GM12878 (cell line): Measurements from ENCODE around the gene NMNAT1. TPM values are rescaled to one million over a fixed set of nuclear protein-coding genes. Genes with fewer than 3 reads are reported as not detected.

Experiments
- BCL11A ChIP-seq: IDR thresholded peaks from 2 replicates; pipeline ENCODE4 v1.6.1; 2011; ENCODE audit warnings: low read depth, low read length
- BCLAF1 ChIP-seq: fragments of 450-650 bp; IDR thresholded peaks from 2 replicates; pipeline ENCODE4 v1.6.1; 2017; ENCODE audit warnings: antibody characterized with exemption, mild to moderate bottlenecking, moderate library complexity
- CBX3 ChIP-seq: fragments of 200-600 bp; sonication (generic); IDR thresholded peaks from 2 replicates; pipeline ENCODE4 v1.6.1; 2016; ENCODE audit warnings: low read depth, borderline replicate concordance
- CBX5 ChIP-seq: sonication (generic); IDR thresholded peaks from 2 replicates; pipeline ENCODE4 v1.6.1; 2016; ENCODE audit warnings: low read depth, moderate library complexity, mild to moderate bottlenecking, inconsistent platforms
- CEBPB ChIP-seq, 2 experiments: fragments of 150-350 bp in 1 of 2; IDR thresholded peaks; 2 replicates each; pipeline ENCODE4 v1.6.1; 2012 to 2014; ENCODE audit warnings: low read depth in 2 of 2, low read length in 2 of 2, borderline replicate concordance in 1 of 2, inconsistent platforms in 1 of 2
- IRF3 ChIP-seq: fragments of 450-650 bp; IDR thresholded peaks from 2 replicates; pipeline ENCODE4 v1.6.1; 2014; ENCODE audit warnings: mild to moderate bottlenecking
- MTA2 ChIP-seq: fragments of 450-650 bp; IDR thresholded peaks from 2 replicates; pipeline ENCODE4 v1.6.1; 2016; ENCODE audit warnings: low read depth, mild to moderate bottlenecking, moderate library complexity
- NR2C2 ChIP-seq: IDR thresholded peaks from 2 replicates; pipeline ENCODE4 v1.6.1; 2011; ENCODE audit warnings: borderline replicate concordance, low read depth; ENCODE audit not compliant: control insufficient read depth, insufficient read length
- NR2F1 ChIP-seq: fragments of 450-650 bp; conservative IDR thresholded peaks from 2 replicates; pipeline ENCODE4 v1.6.1; 2017; ENCODE audit warnings: mild to moderate bottlenecking
- NRF1 ChIP-seq: conservative IDR thresholded peaks from 2 replicates; pipeline ENCODE4 v1.6.1; 2011; ENCODE audit warnings: mild to moderate bottlenecking, low read depth, low read length, improper control_type of control experiment
- PKNOX1 ChIP-seq: fragments of 450-650 bp; IDR thresholded peaks from 2 replicates; pipeline ENCODE4 v1.6.1; 2016; ENCODE audit warnings: mild to moderate bottlenecking
- RAD21 ChIP-seq: IDR thresholded peaks from 2 replicates; pipeline ENCODE4 v1.6.1; 2011; ENCODE audit warnings: mild to moderate bottlenecking, low read depth, low read length, moderate library complexity; ENCODE audit not compliant: insufficient read depth
- RB1 ChIP-seq: fragments of 450-650 bp; formaldehyde crosslinking; IDR thresholded peaks from 2 replicates; pipeline ENCODE4 v1.6.1; 2017; ENCODE audit warnings: mild to moderate bottlenecking, borderline replicate concordance
- RELB ChIP-seq: fragments of 450-650 bp; IDR thresholded peaks from 2 replicates; pipeline ENCODE4 v1.6.1; 2017; ENCODE audit warnings: low read depth, mild to moderate bottlenecking, moderate library complexity
- SMAD1 ChIP-seq: fragments of 450-650 bp; IDR thresholded peaks from 2 replicates; pipeline ENCODE4 v1.6.1; 2018; ENCODE audit warnings: mild to moderate bottlenecking, low read depth; ENCODE audit not compliant: partially characterized antibody
- SUZ12 ChIP-seq: fragments of 200-600 bp; sonication (generic); IDR thresholded peaks from one replicate; pipeline ENCODE4 v1.6.1; 2018; ENCODE audit warnings: antibody characterized with exemption, mild to moderate bottlenecking; ENCODE audit not compliant: unreplicated experiment
- TCF3 ChIP-seq: IDR thresholded peaks from 2 replicates; pipeline ENCODE4 v1.6.1; 2012; ENCODE audit warnings: low read depth, mild to moderate bottlenecking, low read length, borderline replicate concordance; ENCODE audit not compliant: insufficient read depth
- USF2 ChIP-seq: IDR thresholded peaks from 2 replicates; pipeline ENCODE4 v1.6.1; 2011; ENCODE audit warnings: low read depth, low read length, improper control_type of control experiment, borderline replicate concordance
- ZNF207 ChIP-seq: fragments of 450-650 bp; IDR thresholded peaks from 2 replicates; pipeline ENCODE4 v1.6.1; 2014; ENCODE audit warnings: antibody characterized with exemption, mild to moderate bottlenecking, borderline replicate concordance
- polyA plus RNA-seq, 11 experiments: library from polyadenylated mRNA; depleted of rRNA in 4 of 11; unstranded in 6 of 11; stranded (reverse) in 5 of 11; fragments of >200 nt; fragmentation: Nextera tagmentation in 4 of 11; fragmentation: Illumina TruSeq in 1 of 11; extraction: Ambion mirVana in 4 of 11; extraction: Trizol in 1 of 11; gene quantifications; 1 replicate in 1 of 11; 2 replicates in 10 of 11; pipeline versions ENCODE4 v1.2.1 to v1.2.3, GENCODE V29; 2011 to 2016; ENCODE audit warnings: inconsistent platforms in 2 of 11, missing spikeins in 2 of 11, low read depth in 1 of 11
- total RNA-seq, 4 experiments: library from RNA; depleted of rRNA in 3 of 4; stranded (reverse); fragments of >200 nt in 3 of 4; fragmentation: Illumina TruSeq in 1 of 4; extraction: Trizol in 1 of 4; gene quantifications; 2 replicates each; pipeline versions ENCODE4 v1.2.1 to v1.2.3, GENCODE V29; 2013 to 2021

The NMNAT1 gene
- total and polyA plus RNA-seq, 10 of the 15 experiments (the other 5 are each of a cell fraction or from before 2014, with no cell fraction given) = 7.2 to 16.7 (median 11.7) TPM

- no peak for TF ChIP-seq BCLAF1
- TF ChIP-seq USF2 = peak; percentile 85
- TF ChIP-seq RAD21 = peak; percentile 63
- TF ChIP-seq SUZ12 = no peak
- no peak for TF ChIP-seq NR2C2
- TF ChIP-seq BCL11A = no peak
- TF ChIP-seq NR2F1 = peak; percentile 58
- TF ChIP-seq NRF1 = peak; percentile 83
- 0 out of 2 replicates have a peak, but pooled peaks have one; percentile 69 for TF ChIP-seq TCF3
- TF ChIP-seq CBX5 = no peak
- TF ChIP-seq CBX3 = no peak
- peak; percentile 40 for TF ChIP-seq SMAD1
- TF ChIP-seq RELB = peak; percentile 92
- peak; percentile 83; the same call in 1 of the 2 replicates for TF ChIP-seq ZNF207
- no peak for TF ChIP-seq CEBPB (IDR thresholded peaks at IDR 0.05; ENCODE audit: borderline replicate concordance in 1 of 2, low read depth in 2 of 2, low read length in 2 of 2)
- TF ChIP-seq IRF3 = peak; percentile 59; the same call in 1 of the 2 replicates
- TF ChIP-seq RB1 = peak; percentile 83
- TF ChIP-seq PKNOX1 = peak; percentile 26; the same call in 1 of the 2 replicates
- TF ChIP-seq MTA2 = no peak
Observed at GRCh38 chr1:10032590-10033358, 89.5 kb downstream of the NMNAT1 start, which contains the start of gene UBE4B (continued).
